H1 (cell line): Measurements from ENCODE around the gene NOC2L. TPM values are rescaled to one million over a fixed set of nuclear protein-coding genes. Genes with fewer than 3 reads are reported as not detected.

Source experiments
- CTCF ChIA-PET: fragments of 300-600 bp; sonication (Branson Sonifier 250); formaldehyde crosslinking; loops from one replicate; lab custom pipeline; 2021; ENCODE audit not compliant: partially characterized antibody; lab: Charles Lee
- POLR2A ChIA-PET: fragments of 300-600 bp; sonication (Branson Sonifier 250); formaldehyde crosslinking; loops from one replicate; lab custom pipeline; 2021; ENCODE audit warnings: inconsistent platforms; ENCODE audit not compliant: partially characterized antibody; lab: Charles Lee
- DNase-seq, 2 experiments: peaks; one replicate each; pipeline versions ENCODE4 v3.0.0 to v3.0.0-alpha.2; 2010 to 2022; ENCODE audit warnings: low spot score in 2 of 2, low read depth in 1 of 2, mixed read lengths in 1 of 2
- FAIRE-seq: peaks from 2 replicates; lab custom pipeline; 2011; peaks lifted over from hg19 to GRCh38; lab: Jason Lieb, UNC
- H2AFZ ChIP-seq: 2 replicates; pipeline ENCODE4 v1.8.1; 2012; ENCODE audit warnings: low read length, inconsistent platforms
- H2AK5ac ChIP-seq: 2 replicates; pipeline ENCODE4 v1.6.1; 2013; ENCODE audit warnings: low read depth, low read length
- H2BK120ac ChIP-seq: replicated peaks from 2 replicates; pipeline ENCODE3; 2013; ENCODE audit warnings: low read depth, low read length, inconsistent platforms
- H2BK12ac ChIP-seq: 2 replicates; pipeline ENCODE4 v1.6.1; 2013; ENCODE audit warnings: low read depth, low read length
- H2BK15ac ChIP-seq: 2 replicates; pipeline ENCODE4 v1.6.1; 2013; ENCODE audit warnings: low read length
- H2BK20ac ChIP-seq: 2 replicates; pipeline ENCODE4 v1.6.1; 2013; ENCODE audit warnings: low read length
- H2BK5ac ChIP-seq: 2 replicates; pipeline ENCODE4 v1.6.1; 2013; ENCODE audit warnings: low read depth, low read length
- H3K14ac ChIP-seq: 2 replicates; pipeline ENCODE4 v1.6.1; 2013; ENCODE audit warnings: inconsistent platforms; ENCODE audit not compliant: insufficient read length
- H3K18ac ChIP-seq: 2 replicates; pipeline ENCODE4 v1.6.1; 2013; ENCODE audit warnings: low read length; ENCODE audit errors: extremely low read depth
- H3K23ac ChIP-seq: 2 replicates; pipeline ENCODE4 v1.6.1; 2013; ENCODE audit warnings: inconsistent platforms; ENCODE audit not compliant: insufficient read length
- H3K23me2 ChIP-seq: 2 replicates; pipeline ENCODE4 v1.6.1; 2013; ENCODE audit warnings: low read depth, low read length
- H3K27ac ChIP-seq: 2 replicates; pipeline ENCODE4 v1.6.1; 2011; ENCODE audit warnings: low read depth, low read length, inconsistent platforms
- H3K27me3 ChIP-seq, 4 experiments: replicated peaks in 1 of 4; 1 replicate in 1 of 4; 2 replicates in 3 of 4; pipeline versions ENCODE4 v1.6.1 to v1.8.1; 2011 to 2013; ENCODE audit warnings: low read length in 3 of 4, mild to moderate bottlenecking in 3 of 4, inconsistent platforms in 2 of 4, mixed read lengths in 2 of 4, moderate library complexity in 1 of 4; ENCODE audit not compliant: control insufficient read depth in 3 of 4, insufficient read depth in 3 of 4; ENCODE audit errors: extremely low read depth in 1 of 4
- H3K36me3 ChIP-seq, 4 experiments: 2 replicates each; pipeline versions ENCODE4 v1.6.1 to v1.8.1; 2011 to 2013; ENCODE audit warnings: mild to moderate bottlenecking in 4 of 4, low read length in 3 of 4, moderate library complexity in 2 of 4, control low read depth in 1 of 4, inconsistent platforms in 1 of 4; ENCODE audit not compliant: insufficient read depth in 4 of 4, control insufficient read depth in 2 of 4
- H3K4ac ChIP-seq: replicated peaks from 2 replicates; pipeline ENCODE3; 2013; ENCODE audit warnings: low read length, low read depth, mixed read lengths, inconsistent platforms; ENCODE audit not compliant: insufficient read length
- H3K4me1 ChIP-seq, 4 experiments: replicated peaks in 1 of 4; 1 replicate in 1 of 4; 2 replicates in 3 of 4; pipeline versions ENCODE4 v1.6.1 to v1.8.1; 2011 to 2013; ENCODE audit warnings: low read length in 3 of 4, inconsistent platforms in 2 of 4, mixed read lengths in 1 of 4; ENCODE audit not compliant: insufficient read depth in 4 of 4, control insufficient read depth in 3 of 4
- H3K4me2 ChIP-seq, 2 experiments: 2 replicates each; pipeline versions ENCODE4 v1.6.1 to v1.8.1; 2011 to 2013; ENCODE audit warnings: low read depth in 2 of 2, low read length in 2 of 2, control low read depth in 1 of 2, inconsistent platforms in 1 of 2, mild to moderate bottlenecking in 1 of 2; ENCODE audit not compliant: insufficient read depth in 1 of 2
- H3K4me3 ChIP-seq, 4 experiments: fragments of 200-600, 300-600 bp in 1 of 4; sonication (generic), shearing (Covaris generic), sonication (Bioruptor Twin) in 1 of 4; 2 replicates each; pipeline versions ENCODE4 v1.5.1 to v1.8.1; 2011 to 2016; ENCODE audit warnings: low read length in 4 of 4, low read depth in 3 of 4, control low read depth in 2 of 4, inconsistent platforms in 2 of 4, mild to moderate bottlenecking in 2 of 4, mixed read lengths in 1 of 4, moderate library complexity in 1 of 4; ENCODE audit not compliant: insufficient read depth in 2 of 4; ENCODE audit errors: extremely low read depth in 1 of 4
- H3K56ac ChIP-seq: replicated peaks from 2 replicates; pipeline ENCODE3; 2013; ENCODE audit warnings: low read depth, mild to moderate bottlenecking, mixed read lengths, low read length, inconsistent platforms; ENCODE audit not compliant: insufficient read length
- H3K79me1 ChIP-seq: 2 replicates; pipeline ENCODE4 v1.6.1; 2013; ENCODE audit warnings: low read depth, low read length, control low read depth
- H3K79me2 ChIP-seq, 2 experiments: 2 replicates each; pipeline versions ENCODE4 v1.6.1 to v1.8.1; 2012 to 2013; ENCODE audit warnings: low read length in 2 of 2, mild to moderate bottlenecking in 2 of 2, inconsistent platforms in 1 of 2; ENCODE audit not compliant: insufficient read depth in 2 of 2, control insufficient read depth in 1 of 2
- H3K9ac ChIP-seq, 4 experiments: replicated peaks in 1 of 4; 1 replicate in 1 of 4; 2 replicates in 3 of 4; pipeline versions ENCODE4 v1.6.1 to v1.8.1; 2011 to 2013; ENCODE audit warnings: low read depth in 3 of 4, low read length in 3 of 4, control low read depth in 2 of 4, mild to moderate bottlenecking in 2 of 4, moderate library complexity in 2 of 4, inconsistent platforms in 1 of 4; ENCODE audit errors: extremely low read depth in 1 of 4
- H3K9me3 ChIP-seq, 2 experiments: 2 replicates each; pipeline versions ENCODE4 v1.6.1 to v1.8.1; 2012 to 2013; ENCODE audit warnings: mild to moderate bottlenecking in 2 of 2, moderate library complexity in 2 of 2, control low read depth in 1 of 2, inconsistent platforms in 1 of 2, low read depth in 1 of 2, low read length in 1 of 2, mixed read lengths in 1 of 2; ENCODE audit not compliant: insufficient read depth in 2 of 2
- H4K20me1 ChIP-seq, 2 experiments: replicated peaks in 1 of 2; 2 replicates each; pipeline versions ENCODE3 to v1.8.1; 2011 to 2013; ENCODE audit warnings: inconsistent platforms in 2 of 2, low read length in 2 of 2, mild to moderate bottlenecking in 1 of 2; ENCODE audit not compliant: insufficient read depth in 2 of 2, control insufficient read depth in 1 of 2
- H4K5ac ChIP-seq: 2 replicates; pipeline ENCODE4 v1.6.1; 2013; ENCODE audit warnings: low read length, low read depth, mixed read lengths, inconsistent platforms; ENCODE audit not compliant: insufficient read length
- H4K8ac ChIP-seq: 2 replicates; pipeline ENCODE4 v1.8.0; 2013; ENCODE audit warnings: mild to moderate bottlenecking, moderate library complexity, low read length, inconsistent platforms; ENCODE audit not compliant: insufficient read depth; ENCODE audit errors: extremely low read depth
- H4K91ac ChIP-seq: replicated peaks from 2 replicates; pipeline ENCODE3; 2013; ENCODE audit warnings: low read length, mixed read lengths, inconsistent platforms; ENCODE audit not compliant: insufficient read length
- CBX8 ChIP-seq: fragments of 300-800, 300-1000 bp; sonication (generic); IDR thresholded peaks from 2 replicates; pipeline ENCODE4 v1.7.1; 2016; ENCODE audit warnings: low read depth, low read length, borderline replicate concordance
- E2F6 ChIP-seq: IDR thresholded peaks from 2 replicates; pipeline ENCODE4 v1.6.1; 2012; ENCODE audit warnings: inconsistent platforms
- EP300 ChIP-seq, 2 experiments: IDR thresholded peaks; 1 replicate in 1 of 2; 2 replicates in 1 of 2; pipeline ENCODE4 v1.6.1; 2011 to 2012; ENCODE audit warnings: low read depth in 2 of 2, low read length in 2 of 2, mild to moderate bottlenecking in 2 of 2, borderline replicate concordance in 1 of 2, inconsistent platforms in 1 of 2, moderate library complexity in 1 of 2
- EZH2 ChIP-seq: fragments of 200-600 bp; sonication (generic); IDR thresholded peaks from 2 replicates; pipeline ENCODE4 v1.7.1; 2012; ENCODE audit warnings: low read depth, mild to moderate bottlenecking, moderate library complexity, low read length, inconsistent platforms; ENCODE audit not compliant: severe bottlenecking
- GABPA ChIP-seq: IDR thresholded peaks from 2 replicates; pipeline ENCODE4 v1.6.1; 2011; ENCODE audit warnings: mild to moderate bottlenecking, low read length, moderate library complexity, borderline replicate concordance; ENCODE audit not compliant: insufficient read depth
- NANOG ChIP-seq: IDR thresholded peaks from 2 replicates; pipeline ENCODE4 v1.6.1; 2011; ENCODE audit warnings: low read length, low read depth, mild to moderate bottlenecking, inconsistent platforms; ENCODE audit not compliant: insufficient read depth, poor library complexity, severe bottlenecking
- SP4 ChIP-seq: IDR thresholded peaks from 2 replicates; pipeline ENCODE4 v1.6.1; 2012; ENCODE audit warnings: low read length, inconsistent platforms
- SUZ12 ChIP-seq: fragments of 200-600 bp; sonication (generic); IDR thresholded peaks from 2 replicates; pipeline ENCODE4 v1.6.1; 2012; ENCODE audit warnings: mild to moderate bottlenecking, inconsistent platforms, low read length, moderate library complexity, mixed read lengths
- TCF12 ChIP-seq: IDR thresholded peaks from 2 replicates; pipeline ENCODE4 v1.6.1; 2011; ENCODE audit warnings: low read depth, mild to moderate bottlenecking, low read length
- TEAD4 ChIP-seq: IDR thresholded peaks from 2 replicates; pipeline ENCODE4 v1.6.1; 2012; ENCODE audit warnings: low read depth, low read length, inconsistent platforms, mixed read lengths
- WGBS, 2 experiments: shearing (Covaris generic) in 1 of 2; methylation state at CpG; one replicate each; pipeline versions ENCODE4 v1.1.6 to v1.1.7; 2013 to 2015; ENCODE audit warnings: low lambda C conversion rate in 2 of 2, mixed read lengths in 2 of 2, inconsistent platforms in 1 of 2, low coverage in 1 of 2, missing lambda C conversion rate in 1 of 2; ENCODE audit not compliant: insufficient replicate concordance in 2 of 2, insufficient coverage in 1 of 2, insufficient read length in 1 of 2; ENCODE audit errors: extremely low coverage in 1 of 2, missing lambda C conversion rate in 1 of 2; 5-methylcytosine and 5-hydroxymethylcytosine counted together
- polyA plus RNA-seq, 7 experiments: library from polyadenylated mRNA; depleted of rRNA in 3 of 7; stranded (reverse) in 5 of 7; unstranded in 2 of 7; fragments of >200 nt in 5 of 7; fragments of 200-250 nt in 2 of 7; gene quantifications; 1 replicate in 5 of 7; 2 replicates in 1 of 7; 4 replicates in 1 of 7; pipeline versions ENCODE4 v1.2.1 to v1.2.3, GENCODE V29; 2011 to 2013; ENCODE audit warnings: missing spikeins in 2 of 7, mixed read lengths in 2 of 7
- total RNA-seq: library from RNA; stranded (reverse); fragmentation: NEBNext Ultra II Directional; extraction: Animal tissue kit (Norgen Biotek cat#: 25700); gene quantifications from 2 replicates; pipeline ENCODE4 v1.2.1, GENCODE V29; 2021

Gene NOC2L
- total and polyA plus RNA-seq, 2 of the 8 experiments (the other 6 are each of a cell fraction or from before 2014, with no cell fraction given), result 74.7 to 130 TPM

GRCh38 chr1:999725-1000356 lies 40.8 kb upstream of the NOC2L start, which contains the start of gene HES4:
HES4 (minus strand) TSS chr1:1000097; CDS start chr1:999973, 124 bp downstream.
- Histone ChIP-seq H2BK12ac (peak within 1 kb of the TSS; percentile 92), H2AK5ac (no peak within 1 kb of the TSS; the same call in 1 of the 2 replicates), H3K4me1 (peaks cover 0 to 31% (median 15%) of the 10 kb centered on the region in 4 experiments; a peak in 6 of 7 replicates), H3K9ac (peak within 1 kb of the TSS in 2 of 4 experiments; percentile 47 to 67; a peak in 2 of 7 replicates), H2BK15ac (peak within 1 kb of the TSS; percentile 16; the same call in 1 of the 2 replicates), H4K8ac (peak within 1 kb of the TSS; percentile 95), H3K79me2 (no peaks in the 10 kb centered on the region), H3K36me3 (peaks cover 0 to 18% (median 0%) of the 10 kb centered on the region in 4 experiments; a peak in 1 of 8 replicates), H3K79me1 (no peaks in the 10 kb centered on the region), H3K56ac (no peak within 1 kb of the TSS), H3K4ac (no peak within 1 kb of the TSS), H3K14ac (no peak within 1 kb of the TSS), H2BK20ac (0 out of 2 replicates have a peak within 1 kb of the TSS, but pooled peaks have one; percentile 80), H3K27ac (no peak within 1 kb of the TSS), H4K91ac (peak within 1 kb of the TSS; percentile 65), H3K23me2 (peaks cover 13% of the 10 kb centered on the region; the same call in 1 of the 2 replicates), H3K4me2 (peak within 1 kb of the TSS; percentile 56 to 71), H2BK120ac (peak within 1 kb of the TSS; percentile 43), H3K9me3 (no peaks in the 10 kb centered on the region; a peak in 1 of 4 replicates), H2BK5ac (peak within 1 kb of the TSS; percentile 52), H4K5ac (peak within 1 kb of the TSS; percentile 78), H3K27me3 (peaks cover 47 to 89% (median 73%) of the 10 kb centered on the region in 4 experiments), H2AFZ (no peak within 1 kb of the TSS), H3K18ac (peak within 1 kb of the TSS; percentile 60), H3K4me3 (peak within 1 kb of the TSS; percentile 34 to 77 (median 48)), H4K20me1 (peaks cover 0 to 8% of the 10 kb centered on the region in 2 experiments), H3K23ac (no peak within 1 kb of the TSS)
- FAIRE-seq, result no peak
- 1% methylated on average over 40 of the region's 95 CpGs; no CpG with 5 or more reads in 1 of the 2 experiments for WGBS, 2 experiments
- DNase-seq, result peak in 1 of 2 experiments; percentile 93
- POLR2A ChIA-PET, result interaction anchor here (1.0 to 2.2 kb wide), 8 partner anchors 14 to 34 kb away, joined by 4 to 6 read pairs (median 4); no protein-coding TSS in a partner anchor
- CTCF ChIA-PET, result interaction anchor here (0.7 to 4.7 kb wide), 4 partner anchors 10 to 24 kb away, joined by 3 to 60 read pairs (median 22); partner anchors contain the start of genes ISG15 and PERM1
- TF ChIP-seq EZH2 (peak; percentile 68), CBX8 (no peak), TCF12 (no peak), NANOG (no peak), SP4 (no peak), SUZ12 (peak; percentile 51), E2F6 (peak; percentile 60; the same call in 1 of the 2 replicates), TEAD4 (peak; percentile 55; the same call in 1 of the 2 replicates), EP300 (IDR thresholded peaks at IDR 0.05; ENCODE audit: borderline replicate concordance in 1 of 2, low read depth in 2 of 2, low read length in 2 of 2) (no peak), GABPA (no peak)
